HepG2 (cell line): Measurements from ENCODE around the gene OR1F1. TPM values are rescaled to one million over a fixed set of nuclear protein-coding genes. Genes with fewer than 3 reads are reported as not detected.

Experiments
- ATF2 ChIP-seq: sonication (generic); formaldehyde crosslinking; IDR thresholded peaks from 2 replicates; pipeline ENCODE4 v1.4.0; 2020; ENCODE audit warnings: missing genetic modification reagents
- ATF4 ChIP-seq, 2 experiments: fragments of 450-650 bp in 1 of 2; sonication (generic) in 1 of 2; formaldehyde crosslinking; IDR thresholded peaks; 2 replicates each; pipeline versions ENCODE4 v1.5.0 to v1.8.0; 2020 to 2022; ENCODE audit warnings: mild to moderate bottlenecking in 1 of 2, missing genetic modification reagents in 1 of 2
- E2F2 ChIP-seq: sonication (generic); formaldehyde crosslinking; IDR thresholded peaks from 2 replicates; pipeline ENCODE4 v1.4.0; 2020; ENCODE audit warnings: missing genetic modification reagents, borderline replicate concordance
- FOXA3 ChIP-seq: IDR thresholded peaks from 2 replicates; pipeline ENCODE4 v1.6.1; 2016; ENCODE audit warnings: missing genetic modification reagents, missing compliant biosample characterization
- GRHL1 ChIP-seq: sonication (generic); formaldehyde crosslinking; conservative IDR thresholded peaks from 2 replicates; pipeline ENCODE4 v1.8.0; 2022; ENCODE audit warnings: missing genetic modification reagents
- ISX ChIP-seq: sonication (generic); formaldehyde crosslinking; conservative IDR thresholded peaks from 2 replicates; pipeline ENCODE4 v1.5.0; 2020; ENCODE audit warnings: missing genetic modification reagents
- PPARG ChIP-seq: conservative IDR thresholded peaks from 2 replicates; pipeline ENCODE4 v1.6.1; 2016; ENCODE audit warnings: missing biosample characterization, missing genetic modification reagents
- PTBP1 ChIP-seq: fragments of 200-400 bp; formaldehyde crosslinking; IDR thresholded peaks from 2 replicates; pipeline ENCODE4 v1.6.1; 2018; ENCODE audit warnings: low read length, low read depth; ENCODE audit not compliant: poor library complexity, severe bottlenecking
- SNAPC2 ChIP-seq: sonication (generic); formaldehyde crosslinking; IDR thresholded peaks from 2 replicates; pipeline ENCODE4 v1.8.1; 2022; ENCODE audit warnings: mild to moderate bottlenecking, missing genetic modification reagents
- SOX13 ChIP-seq, 3 experiments: fragments of 450-650 bp in 1 of 3; sonication (generic) in 1 of 3; formaldehyde crosslinking in 1 of 3; IDR thresholded peaks in 2 of 3; conservative IDR thresholded peaks in 1 of 3; 2 replicates each; pipeline versions ENCODE4 v1.5.0 to v1.6.1; 2016 to 2020; ENCODE audit warnings: antibody characterized with exemption in 1 of 3, mild to moderate bottlenecking in 1 of 3, missing compliant biosample characterization in 1 of 3, missing genetic modification reagents in 1 of 3, moderate library complexity in 1 of 3
- TAF15 ChIP-seq: fragments of 200-400 bp; formaldehyde crosslinking; IDR thresholded peaks from one replicate; pipeline ENCODE4 v1.6.1; 2018; ENCODE audit warnings: mild to moderate bottlenecking, low read depth, low read length; ENCODE audit not compliant: poor library complexity, severe bottlenecking
- TEF ChIP-seq: sonication (generic); formaldehyde crosslinking; IDR thresholded peaks from 2 replicates; pipeline ENCODE4 v1.5.0; 2020; ENCODE audit warnings: missing genetic modification reagents
- ZNF3 ChIP-seq: IDR thresholded peaks from 2 replicates; pipeline ENCODE4 v1.7.0; 2017; ENCODE audit warnings: inconsistent platforms
- ZNF354B ChIP-seq: sonication (generic); formaldehyde crosslinking; IDR thresholded peaks from 2 replicates; pipeline ENCODE4 v1.8.0; 2022; ENCODE audit warnings: mild to moderate bottlenecking, missing genetic modification reagents
- ZNF383 ChIP-seq: sonication (generic); formaldehyde crosslinking; IDR thresholded peaks from 2 replicates; pipeline ENCODE4 v1.4.0; 2020; ENCODE audit warnings: missing genetic modification reagents, mild to moderate bottlenecking, borderline replicate concordance
- ZNF550 ChIP-seq: sonication (generic); formaldehyde crosslinking; IDR thresholded peaks from 2 replicates; pipeline ENCODE4 v1.4.0; 2020; ENCODE audit warnings: mild to moderate bottlenecking, missing genetic modification reagents, borderline replicate concordance
- ZNF652 ChIP-seq: IDR thresholded peaks from 2 replicates; pipeline ENCODE4 v1.6.1; 2016; ENCODE audit warnings: low read depth, borderline replicate concordance
- ZNF7 ChIP-seq: IDR thresholded peaks from 2 replicates; pipeline ENCODE4 v1.6.1; 2016; ENCODE audit warnings: missing biosample characterization, missing genetic modification reagents
- polyA plus RNA-seq, 8 experiments: library from polyadenylated mRNA; depleted of rRNA in 3 of 8; stranded (reverse) in 7 of 8; unstranded in 1 of 8; fragments of >200 nt; fragmentation: Illumina TruSeq in 4 of 8; extraction: Trizol in 4 of 8; gene quantifications; 2 replicates each; pipeline versions ENCODE4 v1.2.1 to v1.2.3, GENCODE V29; 2011 to 2016; ENCODE audit warnings: low read depth in 4 of 8, missing spikeins in 1 of 8, mixed read lengths in 1 of 8; ENCODE audit not compliant: insufficient read depth in 1 of 8
- total RNA-seq, 5 experiments: library from RNA; depleted of rRNA; stranded (reverse); fragments of >200 nt; fragmentation: Illumina TruSeq; extraction: Trizol; gene quantifications; 2 replicates each; pipeline ENCODE4 v1.2.3, GENCODE V29; 2016; ENCODE audit warnings: low read depth in 1 of 5
- TF ChIP-seq, protein P1 (sequence below): sonication (generic); formaldehyde crosslinking; conservative IDR thresholded peaks from 2 replicates; pipeline ENCODE4 v1.8.1; 2023; ENCODE audit warnings: missing genetic modification reagents
- TF ChIP-seq, protein P2 (sequence below): sonication (generic); formaldehyde crosslinking; IDR thresholded peaks from 2 replicates; pipeline ENCODE4 v1.4.0; 2020; ENCODE audit warnings: mild to moderate bottlenecking, missing genetic modification reagents

OR1F1 gene
- total and polyA plus RNA-seq, 2 of the 13 experiments (the other 11 are each of a cell fraction or from before 2014, with no cell fraction given) = 0.90 TPM; not detected in 1

GRCh38 chr16:3157229-3158025 lies 30.6 kb upstream of the OR1F1 start (continued):
- TF ChIP-seq, protein P1, sequence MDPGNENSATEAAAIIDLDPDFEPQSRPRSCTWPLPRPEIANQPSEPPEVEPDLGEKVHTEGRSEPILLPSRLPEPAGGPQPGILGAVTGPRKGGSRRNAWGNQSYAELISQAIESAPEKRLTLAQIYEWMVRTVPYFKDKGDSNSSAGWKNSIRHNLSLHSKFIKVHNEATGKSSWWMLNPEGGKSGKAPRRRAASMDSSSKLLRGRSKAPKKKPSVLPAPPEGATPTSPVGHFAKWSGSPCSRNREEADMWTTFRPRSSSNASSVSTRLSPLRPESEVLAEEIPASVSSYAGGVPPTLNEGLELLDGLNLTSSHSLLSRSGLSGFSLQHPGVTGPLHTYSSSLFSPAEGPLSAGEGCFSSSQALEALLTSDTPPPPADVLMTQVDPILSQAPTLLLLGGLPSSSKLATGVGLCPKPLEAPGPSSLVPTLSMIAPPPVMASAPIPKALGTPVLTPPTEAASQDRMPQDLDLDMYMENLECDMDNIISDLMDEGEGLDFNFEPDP = no peak
- TF ChIP-seq SNAPC2 (CRISPR knock-in tag) (no peak), E2F2 (CRISPR knock-in tag) (no peak), SOX13 (IDR thresholded peaks at IDR 0.05) (no peak), SOX13 (CRISPR knock-in tag; conservative IDR thresholded peaks at IDR 0.05 in 1 of 2, IDR thresholded peaks at IDR 0.05 in 1 of 2) (peak in 1 of 2 experiments; percentile 37; a peak in 1 of 4 replicates), GRHL1 (CRISPR knock-in tag) (no peak), PTBP1 (peak; percentile 27), ZNF550 (CRISPR knock-in tag) (no peak), TAF15 (no peak), TEF (CRISPR knock-in tag) (no peak), ZNF7 (CRISPR knock-in tag) (no peak), ISX (CRISPR knock-in tag) (no peak), ZNF3 (no peak), ATF2 (CRISPR knock-in tag) (0 out of 2 replicates have a peak, but pooled peaks have one; percentile 54), ATF4 (CRISPR knock-in tag; IDR thresholded peaks at IDR 0.05) (no peak; a peak in 1 of 4 replicates), FOXA3 (CRISPR knock-in tag) (peak; percentile 17; the same call in 1 of the 2 replicates), ZNF652 (no peak), ZNF383 (no peak), ZNF354B (no peak), PPARG (CRISPR knock-in tag) (0 out of 2 replicates have a peak, but pooled peaks have one; percentile 20)
- TF ChIP-seq, protein P2, sequence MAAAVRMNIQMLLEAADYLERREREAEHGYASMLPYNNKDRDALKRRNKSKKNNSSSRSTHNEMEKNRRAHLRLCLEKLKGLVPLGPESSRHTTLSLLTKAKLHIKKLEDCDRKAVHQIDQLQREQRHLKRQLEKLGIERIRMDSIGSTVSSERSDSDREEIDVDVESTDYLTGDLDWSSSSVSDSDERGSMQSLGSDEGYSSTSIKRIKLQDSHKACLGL (CRISPR knock-in tag) = no peak
